ENCODE data around the gene SKI. TPM values are rescaled to one million over a fixed set of nuclear protein-coding genes. Genes with fewer than 3 reads are reported as not detected.

SKI gene
- total and polyA plus RNA-seq, 7 donors, result 7.7 to 32.1 (median 21.4) TPM

DNA sequence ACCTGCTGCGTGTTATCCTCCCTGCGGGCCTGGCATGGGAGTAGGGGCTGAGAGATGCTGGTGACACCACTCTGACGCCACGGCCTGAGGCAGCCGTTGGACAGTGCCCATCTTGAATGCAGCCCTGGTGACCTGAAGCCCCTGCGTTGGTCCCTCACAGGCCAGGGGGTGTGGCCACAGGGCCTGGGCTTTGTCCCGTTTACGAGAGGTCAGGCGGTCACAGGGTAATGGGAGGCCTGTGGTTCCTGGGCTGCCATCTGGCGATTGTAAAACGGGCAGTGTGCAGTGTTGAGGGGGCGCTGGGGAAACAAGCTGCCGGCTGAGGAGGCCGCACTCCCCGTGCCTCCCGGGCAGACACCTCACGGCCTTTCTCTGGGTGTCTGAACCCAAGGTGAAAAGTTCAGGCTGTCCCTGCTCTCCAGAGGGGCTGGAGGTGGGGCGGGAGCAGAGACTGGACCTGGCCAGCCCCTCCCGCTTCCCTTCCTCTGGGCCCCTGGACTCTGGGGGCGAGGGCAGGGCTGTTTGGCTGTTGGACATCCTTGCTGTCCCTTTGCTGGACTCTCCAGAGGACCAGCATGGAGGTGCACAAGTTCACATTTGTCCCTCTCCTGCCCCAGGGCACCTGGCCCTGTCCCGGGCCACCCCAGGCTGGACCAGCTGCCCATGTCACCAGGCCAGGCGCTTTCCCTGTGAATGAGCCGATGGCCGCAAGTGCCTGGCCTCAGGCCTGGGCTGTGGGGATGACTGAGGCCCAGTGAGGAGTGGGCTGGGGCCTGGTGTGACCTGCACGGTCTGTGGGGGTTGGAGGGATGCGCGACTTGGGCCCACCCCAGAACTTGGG lies 42.4 kb downstream of the SKI start:
- intact Hi-C loops (cut with DNase I), result no loop called here
- Histone ChIP-seq H3K27ac (no peak overlapping the region), H3K36me3 (ENCODE audit: insufficient read depth in 1 of 2, low read depth in 1 of 2) (no peaks in the 10 kb centered on the region), H3K4me3 (no peak overlapping the region), H3K9me3 (no peaks in the 10 kb centered on the region), H3K27me3 (ENCODE audit: insufficient read depth in 3 of 3, low read length in 2 of 3) (no peaks in the 10 kb centered on the region), H3K4me1 (peaks cover 73% of the 10 kb centered on the region)
- TF ChIP-seq, protein P1, sequence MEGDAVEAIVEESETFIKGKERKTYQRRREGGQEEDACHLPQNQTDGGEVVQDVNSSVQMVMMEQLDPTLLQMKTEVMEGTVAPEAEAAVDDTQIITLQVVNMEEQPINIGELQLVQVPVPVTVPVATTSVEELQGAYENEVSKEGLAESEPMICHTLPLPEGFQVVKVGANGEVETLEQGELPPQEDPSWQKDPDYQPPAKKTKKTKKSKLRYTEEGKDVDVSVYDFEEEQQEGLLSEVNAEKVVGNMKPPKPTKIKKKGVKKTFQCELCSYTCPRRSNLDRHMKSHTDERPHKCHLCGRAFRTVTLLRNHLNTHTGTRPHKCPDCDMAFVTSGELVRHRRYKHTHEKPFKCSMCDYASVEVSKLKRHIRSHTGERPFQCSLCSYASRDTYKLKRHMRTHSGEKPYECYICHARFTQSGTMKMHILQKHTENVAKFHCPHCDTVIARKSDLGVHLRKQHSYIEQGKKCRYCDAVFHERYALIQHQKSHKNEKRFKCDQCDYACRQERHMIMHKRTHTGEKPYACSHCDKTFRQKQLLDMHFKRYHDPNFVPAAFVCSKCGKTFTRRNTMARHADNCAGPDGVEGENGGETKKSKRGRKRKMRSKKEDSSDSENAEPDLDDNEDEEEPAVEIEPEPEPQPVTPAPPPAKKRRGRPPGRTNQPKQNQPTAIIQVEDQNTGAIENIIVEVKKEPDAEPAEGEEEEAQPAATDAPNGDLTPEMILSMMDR (IDR thresholded peaks at IDR 0.05), result no peak
- 54 to 62% (median 58%) methylated on average over 25 to 27 of the region's 27 CpGs for WGBS, 3 donors
- DNase-seq, result peak; percentile 23 to 56
- peak in 1 of 4 donors; percentile 10 for ATAC-seq

DNA sequence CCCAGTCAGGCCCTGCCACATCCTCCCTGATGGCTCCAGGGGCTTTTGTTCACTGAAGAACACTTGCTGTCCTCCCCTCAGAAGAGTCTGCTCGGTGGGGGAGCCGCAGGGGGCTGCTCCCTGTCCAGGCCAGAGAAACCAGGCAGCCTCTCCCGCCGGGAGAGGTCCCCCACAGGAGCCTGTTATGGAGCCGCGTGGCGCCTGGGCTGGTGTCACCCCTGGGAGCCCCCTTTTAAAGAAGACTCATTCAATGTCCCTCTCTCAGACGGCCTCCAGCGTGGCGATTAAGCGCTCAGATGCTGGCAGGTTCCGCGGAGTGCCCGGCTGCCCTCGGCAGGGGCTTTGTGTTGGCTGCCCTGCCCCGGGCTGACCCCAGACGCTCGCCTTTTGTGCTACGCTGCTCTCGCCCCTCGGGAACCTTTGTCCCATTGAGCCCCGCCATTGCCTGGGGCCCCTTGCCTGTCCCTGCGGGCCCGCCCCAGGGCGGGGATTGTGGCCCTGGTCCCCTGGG lies 43.1 kb downstream of the SKI start:
- Histone ChIP-seq H3K9me3 (no peaks in the 10 kb centered on the region), H3K36me3 (ENCODE audit: insufficient read depth in 1 of 2, low read depth in 1 of 2) (no peaks in the 10 kb centered on the region), H3K4me3 (no peak overlapping the region), H3K27ac (no peak overlapping the region), H3K4me1 (peaks cover 78% of the 10 kb centered on the region), H3K27me3 (ENCODE audit: insufficient read depth in 3 of 3, low read length in 2 of 3) (no peaks in the 10 kb centered on the region)
- WGBS, 3 donors, result 73 to 83% (median 78%) methylated on average over 25 of the region's 25 CpGs
- intact Hi-C loops (cut with DNase I), result no loop called here
- ATAC-seq (no peak), DNase-seq (peak; percentile 7 to 47)
- TF ChIP-seq, protein P1 (IDR thresholded peaks at IDR 0.05), result no peak

DNA sequence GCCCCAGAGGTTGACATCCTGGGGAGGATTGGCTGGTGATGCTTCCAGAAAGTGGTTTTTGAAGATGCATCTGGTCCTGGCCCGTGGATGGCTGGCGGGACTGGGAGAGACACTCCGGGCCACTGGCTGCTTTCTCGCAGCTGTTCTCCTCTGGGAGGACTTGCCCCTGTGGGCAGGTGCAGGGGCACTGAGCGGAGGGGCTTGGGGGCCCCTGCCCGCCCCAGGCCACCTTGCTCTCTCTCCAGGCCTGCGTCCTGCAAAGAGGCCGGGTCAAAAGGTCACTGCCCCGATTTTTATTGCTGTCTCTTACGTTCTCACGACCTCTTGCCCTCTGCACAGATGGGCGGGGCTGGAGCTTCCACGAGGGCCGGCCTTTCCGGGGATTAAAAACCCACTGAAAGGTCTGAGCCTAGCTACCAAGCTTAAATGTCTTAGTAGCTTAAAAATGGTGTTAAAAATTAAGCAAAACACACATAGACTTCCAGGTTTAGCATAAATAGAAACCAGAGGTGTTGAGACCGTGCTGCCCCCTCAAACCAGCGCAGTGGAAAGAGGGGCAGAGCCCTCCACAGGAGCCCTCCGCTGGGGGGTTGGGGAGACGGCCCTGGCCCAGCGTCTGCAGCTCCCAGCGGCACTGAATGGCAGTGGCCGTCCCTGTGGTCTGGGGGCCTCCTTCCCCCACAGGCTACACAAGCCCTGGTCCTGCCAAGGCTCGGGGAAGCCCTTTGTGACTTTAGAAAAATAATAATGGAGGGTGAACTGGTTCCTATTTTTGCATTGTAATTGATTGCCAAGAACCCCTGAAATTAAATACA lies 43.9 kb downstream of the SKI start:
- Histone ChIP-seq H3K36me3 (ENCODE audit: insufficient read depth in 1 of 2, low read depth in 1 of 2) (no peaks in the 10 kb centered on the region), H3K4me1 (peaks cover 84% of the 10 kb centered on the region), H3K9me3 (no peaks in the 10 kb centered on the region), H3K27me3 (ENCODE audit: insufficient read depth in 3 of 3, low read length in 2 of 3) (no peaks in the 10 kb centered on the region), H3K4me3 (no peak overlapping the region), H3K27ac (no peak overlapping the region)
- intact Hi-C loops (cut with DNase I), result no loop called here
- ATAC-seq (no peak), DNase-seq (peak; percentile 38 to 52)
- TF ChIP-seq, protein P1 (IDR thresholded peaks at IDR 0.05), result no peak
- 55 to 66% (median 56%) methylated on average over 23 of the region's 23 CpGs for WGBS, 3 donors

DNA sequence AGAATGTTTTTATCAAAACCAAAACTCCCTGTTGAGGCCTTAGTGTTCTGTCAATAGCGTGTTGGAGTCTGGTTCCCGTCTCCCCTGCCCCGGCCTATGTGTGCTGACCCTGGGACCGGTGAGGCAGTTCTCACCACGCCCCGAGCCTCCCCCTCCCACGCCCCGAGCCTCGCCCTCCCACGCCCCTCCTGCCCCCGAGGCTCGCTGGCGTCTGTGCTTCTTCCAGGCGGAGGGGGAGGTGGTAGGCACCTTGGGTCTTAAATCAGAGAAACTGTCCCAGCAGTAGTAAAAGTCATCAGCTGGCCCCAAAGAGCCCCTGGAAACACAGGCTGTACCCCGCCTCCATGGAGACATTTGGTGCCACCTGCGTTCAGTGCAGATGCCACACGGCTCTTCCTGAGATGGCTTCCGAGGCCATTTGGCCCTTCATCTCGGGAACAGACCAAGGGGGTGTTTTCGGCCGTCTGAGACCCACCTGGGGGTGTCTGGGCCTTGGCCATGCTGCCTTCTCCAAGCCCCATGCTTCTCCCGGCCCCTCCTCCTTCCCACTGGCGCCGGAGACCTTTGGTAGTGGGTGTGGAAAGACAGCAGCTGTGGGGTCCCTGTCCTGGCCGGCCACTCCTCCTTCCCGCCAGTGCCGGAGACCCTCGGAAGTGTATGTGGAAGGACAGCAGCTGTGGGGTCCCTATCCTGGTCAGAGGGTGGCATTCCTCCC lies 44.7 kb downstream of the SKI start:
- ATAC-seq (no peak), DNase-seq (peak in 1 of 2 donors; percentile 44)
- no peak overlapping the region for H3K27ac ChIP-seq
- no peaks in the 10 kb centered on the region for H3K27me3 ChIP-seq (ENCODE audit: insufficient read depth in 3 of 3, low read length in 2 of 3)
- no peaks in the 10 kb centered on the region for H3K36me3 ChIP-seq (ENCODE audit: insufficient read depth in 1 of 2, low read depth in 1 of 2)
- intact Hi-C loops (cut with DNase I), result no loop called here
- H3K9me3 ChIP-seq, result no peaks in the 10 kb centered on the region
- TF ChIP-seq, protein P1 (IDR thresholded peaks at IDR 0.05), result no peak
- H3K4me1 ChIP-seq, result peaks cover 77% of the 10 kb centered on the region
- no peak overlapping the region for H3K4me3 ChIP-seq
- WGBS, 3 donors, result 73 to 79% (median 76%) methylated on average over 28 of the region's 28 CpGs
